ENCODE data around the gene SSRP1.

- TF ChIP-seq CTCF (IDR thresholded peaks at IDR 0.05) (no peak), POLR2A (IDR thresholded peaks at IDR 0.05) (no peak)
Measured at GRCh38 chr11:57357310-57357709, 21.6 kb upstream of the SSRP1 start.

Data from heart left ventricle (tissue), 13 donors.